HG03520 (cell line): Measurements from ENCODE around the gene NDNF.

Experiments used
- ATAC-seq: cut with Tn5 transposase; IDR thresholded peaks from one replicate; pipeline ENCODE4 v1.9.1; 2021; ENCODE audit warnings: mild to moderate bottlenecking, moderate library complexity; ENCODE audit not compliant: unreplicated experiment

Gene NDNF, protein sequence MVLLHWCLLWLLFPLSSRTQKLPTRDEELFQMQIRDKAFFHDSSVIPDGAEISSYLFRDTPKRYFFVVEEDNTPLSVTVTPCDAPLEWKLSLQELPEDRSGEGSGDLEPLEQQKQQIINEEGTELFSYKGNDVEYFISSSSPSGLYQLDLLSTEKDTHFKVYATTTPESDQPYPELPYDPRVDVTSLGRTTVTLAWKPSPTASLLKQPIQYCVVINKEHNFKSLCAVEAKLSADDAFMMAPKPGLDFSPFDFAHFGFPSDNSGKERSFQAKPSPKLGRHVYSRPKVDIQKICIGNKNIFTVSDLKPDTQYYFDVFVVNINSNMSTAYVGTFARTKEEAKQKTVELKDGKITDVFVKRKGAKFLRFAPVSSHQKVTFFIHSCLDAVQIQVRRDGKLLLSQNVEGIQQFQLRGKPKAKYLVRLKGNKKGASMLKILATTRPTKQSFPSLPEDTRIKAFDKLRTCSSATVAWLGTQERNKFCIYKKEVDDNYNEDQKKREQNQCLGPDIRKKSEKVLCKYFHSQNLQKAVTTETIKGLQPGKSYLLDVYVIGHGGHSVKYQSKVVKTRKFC

DNA sequence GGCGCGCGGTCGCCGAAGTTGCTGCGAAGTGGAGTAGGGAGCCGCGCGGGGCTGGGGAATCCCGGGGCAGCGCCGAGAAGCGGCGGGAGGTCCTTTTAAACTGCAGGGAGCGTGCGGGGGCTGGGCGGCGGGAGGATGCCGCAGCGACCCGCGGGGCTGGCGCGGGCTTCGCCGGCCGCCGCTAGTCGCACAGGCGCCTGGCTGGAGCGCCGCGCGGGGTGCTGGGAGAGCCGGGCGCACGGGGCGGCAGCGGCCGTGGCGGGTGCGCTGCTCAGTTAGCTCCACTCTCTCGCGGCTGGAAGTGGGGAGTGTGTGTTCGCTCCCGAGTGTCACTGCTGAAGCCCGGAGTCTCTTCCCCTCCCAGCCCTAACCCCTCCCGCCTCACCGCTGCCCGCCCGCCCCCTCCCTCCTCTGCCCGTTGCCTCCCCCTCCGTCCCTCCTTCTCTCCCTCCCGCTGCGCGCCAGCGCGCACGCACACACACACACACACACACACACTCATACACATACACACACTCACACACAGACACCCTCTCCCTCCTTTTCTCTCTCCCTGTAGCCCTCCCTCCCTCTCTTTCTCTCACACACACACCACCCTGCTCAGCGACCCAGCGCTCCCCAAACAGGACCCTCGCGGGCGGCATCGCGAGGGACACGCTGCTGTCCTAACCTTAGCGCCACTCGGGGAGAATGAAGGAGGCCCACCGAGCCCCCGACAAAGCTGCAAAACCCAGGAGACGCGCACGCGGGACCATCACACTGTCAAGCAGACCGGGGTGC, at the start of gene NDNF:
Gene NDNF (minus strand): TSS at position 312 of the 780 bp plus-strand sequence. CDS start 26,698 bp downstream, outside the sequence.
- ATAC-seq = peak; percentile 44

DNA sequence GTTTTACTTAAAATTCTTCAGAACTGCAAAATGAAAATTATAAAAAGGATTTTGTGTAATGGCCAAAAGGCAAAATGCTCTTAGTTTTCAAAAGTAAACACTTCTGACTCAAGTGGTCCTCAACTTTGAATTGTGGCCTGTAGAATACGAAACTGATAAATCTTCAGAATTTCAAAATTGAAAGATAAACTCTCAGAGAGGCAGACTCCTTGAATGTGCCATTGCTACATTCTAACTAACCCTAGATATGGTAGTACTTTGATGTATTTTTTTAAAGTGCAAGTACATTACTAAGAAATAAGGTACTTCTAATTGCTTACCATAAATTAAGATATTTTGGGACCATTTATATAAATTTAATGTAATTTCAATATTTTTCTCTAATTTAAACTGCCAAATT, 47.4 kb upstream of the NDNF start:
- no peak for ATAC-seq

- no peak for ATAC-seq
Observed at GRCh38 chr4:121118344-121118743, 46.0 kb upstream of the NDNF start.

DNA sequence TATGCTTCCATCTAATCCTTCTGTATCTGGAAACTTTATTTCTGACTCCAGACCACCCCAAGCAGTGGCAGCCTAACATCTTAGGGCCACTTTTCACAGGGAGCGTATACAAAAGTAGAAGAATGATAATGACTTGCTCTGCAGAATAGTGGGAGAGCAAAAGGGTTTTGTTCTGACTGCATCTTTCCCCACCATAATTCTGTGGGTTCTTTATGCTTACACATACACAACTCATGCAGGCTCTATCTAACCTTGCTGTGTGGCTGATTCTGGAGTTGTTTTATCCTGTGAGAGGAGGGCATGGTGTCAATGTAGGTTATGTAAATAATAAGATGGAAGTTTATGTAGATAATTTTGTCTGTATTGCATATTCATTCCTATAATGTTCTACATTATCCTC, 42.4 kb upstream of the NDNF start:
- no peak for ATAC-seq

DNA sequence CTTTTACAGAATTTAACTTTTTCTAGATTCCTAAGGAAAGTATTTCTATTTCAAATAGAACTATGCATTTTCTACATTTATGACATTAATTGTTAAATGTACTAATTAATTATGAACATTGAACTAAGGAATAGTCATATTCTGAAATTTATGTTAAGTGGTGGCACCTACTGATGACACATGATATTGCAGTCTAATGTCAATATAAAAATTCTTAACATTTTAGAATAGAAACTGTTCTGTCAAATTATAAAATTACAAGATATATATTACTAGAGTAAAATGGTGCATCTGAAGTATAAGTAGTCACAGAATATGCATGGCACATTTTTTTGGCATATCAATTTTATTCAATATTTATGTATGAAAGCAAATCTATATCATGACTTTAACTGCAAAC, 40.2 kb upstream of the NDNF start:
- ATAC-seq = no peak

DNA sequence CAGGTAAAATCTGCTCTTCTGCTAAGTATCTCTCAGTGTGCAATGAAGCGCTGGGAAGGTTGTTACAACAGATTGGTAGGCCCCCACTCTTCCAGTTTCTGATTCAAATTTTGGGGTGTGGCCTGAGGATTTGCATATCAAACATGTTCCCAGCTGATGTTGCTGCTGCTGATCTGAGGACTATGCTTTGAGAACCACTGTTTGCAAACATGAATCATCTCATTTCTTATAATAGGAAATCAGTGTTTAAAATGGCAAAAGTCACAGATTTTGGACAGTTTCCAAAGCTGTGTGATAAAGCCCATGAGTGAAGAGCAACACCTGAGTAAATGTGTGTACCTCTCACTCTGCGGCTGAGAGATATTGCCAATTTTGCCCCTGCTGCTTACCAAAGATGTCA, 36.2 kb upstream of the NDNF start:
- no peak for ATAC-seq

DNA sequence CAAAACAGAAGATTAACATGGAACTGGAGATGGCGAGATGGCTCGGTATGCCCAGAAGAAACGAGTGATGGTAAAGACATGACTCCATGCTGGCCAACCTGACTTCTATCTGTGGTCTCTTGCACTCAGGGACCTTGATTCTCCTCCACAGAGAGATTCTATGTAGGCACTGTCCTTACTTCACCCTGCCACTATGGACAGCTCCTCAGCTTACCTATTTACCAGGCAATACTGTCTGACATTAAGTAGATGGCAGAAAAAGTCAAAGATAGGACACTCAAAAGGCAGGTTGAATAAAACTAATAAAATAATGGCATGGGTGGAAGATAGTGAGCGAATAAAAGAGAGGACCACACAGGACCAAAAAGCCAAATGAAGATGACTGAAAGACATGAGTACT, 35.2 kb upstream of the NDNF start:
- ATAC-seq = no peak

- ATAC-seq = peak; percentile 39
Observed at GRCh38 chr4:121100093-121100775, 27.9 kb upstream of the NDNF start.

GRCh38 chr4:121098266-121098665, 25.9 kb upstream of the NDNF start:
- ATAC-seq = no peak

DNA sequence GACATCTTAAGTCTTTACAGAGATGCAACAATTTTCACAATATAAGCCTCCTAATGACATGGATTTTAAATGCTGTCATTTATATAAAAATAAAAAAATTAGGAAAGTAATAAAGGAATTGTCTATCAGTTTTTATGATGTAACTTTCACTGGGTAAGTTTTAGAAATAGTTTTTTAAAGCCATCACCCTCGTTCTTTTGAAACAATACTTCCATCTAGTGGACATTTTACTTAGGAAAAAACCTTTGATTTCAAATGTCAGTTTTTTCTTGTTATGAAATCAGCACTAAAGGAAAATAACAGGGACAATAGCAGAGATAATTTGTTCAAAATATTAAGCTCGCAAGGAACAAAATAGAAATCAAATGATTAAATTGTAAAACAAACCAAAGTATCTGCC, 24.3 kb upstream of the NDNF start:
- ATAC-seq = no peak

GRCh38 chr4:121096191-121096590, 23.9 kb upstream of the NDNF start:
- no peak for ATAC-seq

DNA sequence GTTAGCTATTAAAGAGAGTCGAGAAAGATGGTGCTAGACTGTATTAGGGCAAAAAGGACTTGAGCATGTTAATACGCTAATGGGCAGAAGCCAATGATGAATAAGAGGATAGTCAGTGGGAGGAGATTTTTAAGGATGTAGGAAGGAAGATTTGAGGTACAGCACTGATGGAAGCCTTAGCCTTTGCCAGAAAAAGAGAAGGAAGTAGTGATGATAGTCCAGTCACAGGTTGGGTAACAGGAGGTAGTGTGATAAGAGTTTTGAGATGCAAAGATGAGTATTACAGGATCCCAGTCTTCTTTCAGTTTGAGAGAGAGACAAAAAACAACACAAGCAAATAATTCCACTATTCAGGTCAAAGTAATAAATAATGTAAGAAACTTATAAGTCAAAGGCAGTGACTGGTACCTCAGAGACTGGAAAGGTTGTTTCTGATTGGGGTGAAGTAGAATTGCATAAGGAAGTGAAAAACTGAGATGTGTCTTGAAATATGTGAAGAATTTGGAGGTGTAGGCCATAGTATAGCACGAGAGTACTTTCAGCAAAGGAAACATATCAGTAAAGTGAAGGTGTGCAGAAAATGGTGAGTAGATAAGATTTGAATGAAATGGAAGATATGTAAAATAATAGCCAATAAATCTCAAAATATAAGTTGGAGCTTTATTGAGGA, 22.1 kb upstream of the NDNF start:
- ATAC-seq = no peak

DNA sequence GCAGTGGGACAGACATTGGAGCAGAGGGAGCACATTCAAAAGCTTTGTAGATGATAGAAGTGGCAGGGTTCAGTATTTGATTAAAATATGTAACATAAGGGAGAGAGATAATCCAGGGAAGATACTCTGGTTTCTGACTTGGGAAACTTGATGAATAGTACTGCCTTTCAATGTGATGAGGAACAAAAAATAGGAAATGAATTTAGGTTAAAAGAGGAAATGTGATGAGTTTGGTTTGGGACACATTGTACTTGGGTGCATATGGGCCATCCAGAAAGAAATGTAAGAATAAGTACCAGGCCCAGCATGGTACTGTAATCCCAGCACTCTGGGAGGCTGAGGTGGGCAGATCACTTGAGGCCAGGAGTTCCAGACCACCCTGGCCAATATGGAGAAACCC, 20.9 kb upstream of the NDNF start:
- no peak for ATAC-seq

DNA sequence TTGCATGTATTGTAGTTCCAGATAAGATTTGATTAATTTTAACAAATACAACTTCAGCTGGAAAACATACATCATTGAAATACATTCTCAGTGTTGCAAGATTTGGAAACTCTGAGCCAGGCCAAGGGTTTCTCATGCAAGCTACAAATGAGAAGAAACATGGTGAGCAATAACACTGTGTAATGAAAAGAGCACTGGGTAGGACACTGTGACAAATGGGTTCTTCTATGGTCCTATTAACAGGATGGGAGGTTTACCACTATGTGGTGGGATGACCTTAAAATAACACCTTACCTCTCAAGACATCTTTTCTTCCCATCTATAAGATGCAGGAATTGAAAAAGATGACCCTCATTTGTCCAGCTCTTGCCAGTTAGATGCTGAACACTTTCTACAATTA, 19.6 kb upstream of the NDNF start:
- ATAC-seq = no peak

- ATAC-seq = no peak
Observed at GRCh38 chr4:121088867-121089266, 16.5 kb upstream of the NDNF start.

DNA sequence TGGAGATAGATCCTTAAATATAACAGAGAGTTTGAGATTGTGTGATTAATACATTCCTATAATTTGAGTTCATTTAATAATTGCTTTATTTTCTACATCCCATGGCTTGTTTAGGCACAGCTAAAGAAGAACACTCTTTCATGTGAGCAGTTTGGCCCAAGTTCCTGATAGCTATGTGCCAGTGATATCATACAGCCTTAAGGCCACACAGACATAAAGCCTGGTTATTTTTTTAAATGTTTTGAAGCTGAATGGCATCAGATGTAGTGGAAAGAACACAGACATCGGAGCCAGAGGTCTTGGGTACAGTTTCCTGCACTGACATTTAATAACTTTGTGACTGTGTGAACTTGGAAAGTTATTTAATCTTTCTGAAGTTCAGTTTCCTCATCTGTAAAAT, 7.0 kb upstream of the NDNF start:
- ATAC-seq = no peak

DNA sequence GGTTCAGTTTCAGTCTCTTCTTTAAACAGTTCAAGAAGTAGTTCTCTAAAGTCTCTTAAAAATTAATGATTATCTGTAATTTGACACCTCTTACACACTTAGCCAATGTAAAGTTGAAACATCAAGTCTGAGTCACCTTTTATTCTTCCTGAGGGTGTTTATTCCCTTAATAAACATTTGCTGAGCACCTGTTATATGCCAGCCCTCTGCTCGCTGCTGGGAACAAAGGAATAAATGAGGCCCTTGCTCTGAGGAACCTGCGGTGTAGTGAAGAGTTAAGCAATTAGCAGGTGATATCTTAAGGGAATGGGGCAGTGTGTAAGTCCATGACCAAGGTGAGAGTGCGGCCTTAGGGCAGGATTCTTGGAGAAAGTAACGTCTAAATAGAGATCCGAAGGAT, 5.2 kb upstream of the NDNF start:
- ATAC-seq = no peak

- ATAC-seq = no peak
Observed at GRCh38 chr4:121076416-121076815, 4.1 kb upstream of the NDNF start.

DNA sequence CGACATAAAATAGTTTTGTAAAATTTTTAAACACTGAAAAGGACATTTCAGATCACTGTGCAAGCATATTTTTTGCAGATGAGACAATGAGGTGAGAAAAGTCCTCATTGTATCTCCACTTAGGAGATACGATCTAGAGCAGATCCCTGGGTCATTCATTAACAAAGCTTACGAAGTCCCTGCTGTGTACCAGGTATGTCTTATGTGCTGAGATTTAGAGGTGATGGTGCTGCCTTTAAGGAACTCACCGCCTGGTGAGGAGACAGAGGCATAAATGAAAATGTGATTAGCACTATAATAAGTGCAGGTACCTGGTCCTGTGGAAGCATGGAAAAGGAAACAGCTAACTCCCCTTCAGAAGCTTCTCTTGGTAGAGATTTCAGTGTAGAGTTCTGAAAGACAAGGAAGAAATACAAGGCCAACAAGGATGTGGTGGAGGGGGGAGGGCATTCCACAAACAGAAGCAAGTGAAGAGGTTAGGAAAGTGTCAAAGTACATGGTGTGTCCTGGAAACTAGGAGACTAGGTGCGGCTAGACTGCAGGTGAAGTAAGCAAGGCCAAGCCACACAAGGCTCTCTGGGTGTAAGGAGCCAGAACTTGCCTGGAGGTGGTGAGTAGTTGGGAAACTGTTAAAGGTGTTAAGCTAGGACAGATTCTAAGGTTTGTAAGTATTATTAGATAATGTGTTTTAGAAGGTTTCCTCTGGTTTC, 1.5 kb upstream of the NDNF start:
- ATAC-seq = no peak

- no peak for ATAC-seq
Observed at GRCh38 chr4:121073004-121073435, 685 bp upstream of the NDNF start.
